NOMO-1 (cell line): ENCODE results near the gene ZNF689.
A peak's percentile ranks its signal among the peaks of the same experiment; 100 is the strongest.
"Not testable (repeated sequence)": the region's sequence is repeated elsewhere in the genome, so short reads cannot be mapped to it uniquely, and the experiment has no call there.

Experiments used
- DNase-seq, 2 experiments: peaks; one replicate each; lab custom pipeline; 2025; ENCODE audit not compliant: unreplicated experiment in 2 of 2; lab: John Stamatoyannopoulos, UW

The ZNF689 gene

GRCh38 chr16:30637139-30637538, 26.9 kb upstream of the ZNF689 start:
- DNase-seq, result not testable (repeated sequence)

- no peak for DNase-seq
Observed at GRCh38 chr16:30636599-30636998, 26.4 kb upstream of the ZNF689 start.

- DNase-seq, result no peak
Observed at GRCh38 chr16:30633526-30633925, 23.3 kb upstream of the ZNF689 start.

- DNase-seq, result not testable (repeated sequence)
Observed at GRCh38 chr16:30632454-30632853, 22.3 kb upstream of the ZNF689 start.

GRCh38 chr16:30628628-30629540, 18.7 kb upstream of the ZNF689 start:
- DNase-seq, result peak; percentile 62 to 81

- no peak for DNase-seq
Observed at GRCh38 chr16:30626236-30626635, 16.0 kb upstream of the ZNF689 start.

GRCh38 chr16:30623536-30624283, 13.5 kb upstream of the ZNF689 start:
- no peak for DNase-seq

- DNase-seq, result no peak
Observed at GRCh38 chr16:30622455-30623032, 12.4 kb upstream of the ZNF689 start.

GRCh38 chr16:30621765-30622164, 11.6 kb upstream of the ZNF689 start:
- DNase-seq, result no peak

- DNase-seq, result no peak
Observed at GRCh38 chr16:30620169-30620568, 10.0 kb upstream of the ZNF689 start.

- no peak for DNase-seq
Observed at GRCh38 chr16:30619638-30620037, 9.4 kb upstream of the ZNF689 start.

GRCh38 chr16:30619202-30619601, 9.0 kb upstream of the ZNF689 start:
- DNase-seq, result no peak

GRCh38 chr16:30615358-30616091, 5.3 kb upstream of the ZNF689 start:
- DNase-seq, result peak; percentile 29 to 48

- DNase-seq, result peak in 1 of 2 experiments; percentile 13
Observed at GRCh38 chr16:30609002-30609925, 925 bp downstream of the ZNF689 start.

GRCh38 chr16:30606004-30606403, 4.2 kb downstream of the ZNF689 start:
- DNase-seq, result no peak

- DNase-seq, result peak; percentile 42 to 61
Observed at GRCh38 chr16:30605158-30605557, 5.0 kb downstream of the ZNF689 start.

GRCh38 chr16:30604316-30604947, 5.8 kb downstream of the ZNF689 start:
- no peak for DNase-seq

- DNase-seq, result no peak
Observed at GRCh38 chr16:30603945-30604315, 6.3 kb downstream of the ZNF689 start.

GRCh38 chr16:30602616-30603277, 7.4 kb downstream of the ZNF689 start:
- peak; percentile 14 to 28 for DNase-seq
